Measurements from ENCODE around the gene CGRRF1.

CGRRF1 gene

DNA sequence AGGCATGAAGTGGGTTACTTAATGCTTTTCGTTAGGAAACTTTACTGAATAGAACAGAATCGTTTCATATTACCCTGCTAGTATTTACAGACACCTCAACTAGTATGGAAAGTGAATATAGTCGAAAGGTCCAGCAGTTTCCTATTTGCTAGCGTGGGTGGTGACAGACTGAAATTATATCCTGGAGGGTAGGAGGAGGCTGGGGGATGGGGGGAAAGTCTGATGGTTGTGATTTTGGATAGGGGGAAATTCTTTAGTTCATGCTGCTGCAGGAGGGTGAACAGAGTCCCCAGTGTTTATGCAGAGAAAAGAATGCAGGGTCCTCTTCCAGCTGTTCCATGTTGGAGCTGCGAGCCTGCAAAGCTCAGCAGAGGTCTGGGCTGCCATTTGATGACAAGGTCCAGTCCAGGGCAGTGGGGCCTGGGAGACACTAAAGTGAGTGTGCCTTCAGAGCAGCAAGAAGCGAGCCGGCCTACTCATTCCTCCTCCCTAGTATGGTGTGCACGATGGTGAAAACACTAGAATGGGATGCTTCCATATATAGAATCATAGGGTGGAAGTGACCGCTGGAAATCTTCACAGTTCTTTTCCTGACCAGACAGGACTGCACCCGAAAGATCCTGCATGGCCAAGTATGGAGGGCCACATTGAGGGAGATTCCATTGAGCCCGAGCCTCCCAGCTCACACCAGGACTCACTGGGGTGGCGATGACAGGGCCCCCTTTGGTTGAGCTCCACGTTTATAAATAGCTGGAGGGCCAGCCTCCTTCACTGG lies 59.3 kb downstream of the CGRRF1 start:
- TF ChIP-seq, protein P1, sequence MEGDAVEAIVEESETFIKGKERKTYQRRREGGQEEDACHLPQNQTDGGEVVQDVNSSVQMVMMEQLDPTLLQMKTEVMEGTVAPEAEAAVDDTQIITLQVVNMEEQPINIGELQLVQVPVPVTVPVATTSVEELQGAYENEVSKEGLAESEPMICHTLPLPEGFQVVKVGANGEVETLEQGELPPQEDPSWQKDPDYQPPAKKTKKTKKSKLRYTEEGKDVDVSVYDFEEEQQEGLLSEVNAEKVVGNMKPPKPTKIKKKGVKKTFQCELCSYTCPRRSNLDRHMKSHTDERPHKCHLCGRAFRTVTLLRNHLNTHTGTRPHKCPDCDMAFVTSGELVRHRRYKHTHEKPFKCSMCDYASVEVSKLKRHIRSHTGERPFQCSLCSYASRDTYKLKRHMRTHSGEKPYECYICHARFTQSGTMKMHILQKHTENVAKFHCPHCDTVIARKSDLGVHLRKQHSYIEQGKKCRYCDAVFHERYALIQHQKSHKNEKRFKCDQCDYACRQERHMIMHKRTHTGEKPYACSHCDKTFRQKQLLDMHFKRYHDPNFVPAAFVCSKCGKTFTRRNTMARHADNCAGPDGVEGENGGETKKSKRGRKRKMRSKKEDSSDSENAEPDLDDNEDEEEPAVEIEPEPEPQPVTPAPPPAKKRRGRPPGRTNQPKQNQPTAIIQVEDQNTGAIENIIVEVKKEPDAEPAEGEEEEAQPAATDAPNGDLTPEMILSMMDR (IDR thresholded peaks at IDR 0.05; ENCODE audit: low read length) = no peak
- no peak for TF ChIP-seq EZH2 (IDR thresholded peaks at IDR 0.05; ENCODE audit: borderline replicate concordance, low read length)
- Histone ChIP-seq H3K4me3 (ENCODE audit: low read depth, low read length, poor library complexity, severe bottlenecking) (no peak overlapping the region), H2AFZ (ENCODE audit: low read length) (no peak overlapping the region), H3K27ac (ENCODE audit: low read depth, low read length, poor library complexity, severe bottlenecking) (no peak overlapping the region), H4K20me1 (ENCODE audit: insufficient read depth, low read length) (no peaks in the 10 kb centered on the region), H3K79me2 (ENCODE audit: insufficient read depth, low read length) (no peaks in the 10 kb centered on the region), H3F3A (ENCODE audit: insufficient read depth, low read length) (no peaks in the 10 kb centered on the region), H3K9me3 (ENCODE audit: low read length) (peaks cover 18% of the 10 kb centered on the region), H3K9me2 (ENCODE audit: low read depth, low read length) (no peaks in the 10 kb centered on the region), H3K9ac (ENCODE audit: low read length) (no peak overlapping the region), H3K4me2 (ENCODE audit: low read length) (no peak overlapping the region), H3K4me1 (ENCODE audit: insufficient read depth, low read length, severe bottlenecking) (peaks cover 32% of the 10 kb centered on the region), H3K36me3 (ENCODE audit: insufficient read depth, low read length) (no peaks in the 10 kb centered on the region; the same call in 1 of the 2 replicates), H3K27me3 (ENCODE audit: insufficient read depth, low read length) (no peaks in the 10 kb centered on the region; the same call in 1 of the 2 replicates)

DNA sequence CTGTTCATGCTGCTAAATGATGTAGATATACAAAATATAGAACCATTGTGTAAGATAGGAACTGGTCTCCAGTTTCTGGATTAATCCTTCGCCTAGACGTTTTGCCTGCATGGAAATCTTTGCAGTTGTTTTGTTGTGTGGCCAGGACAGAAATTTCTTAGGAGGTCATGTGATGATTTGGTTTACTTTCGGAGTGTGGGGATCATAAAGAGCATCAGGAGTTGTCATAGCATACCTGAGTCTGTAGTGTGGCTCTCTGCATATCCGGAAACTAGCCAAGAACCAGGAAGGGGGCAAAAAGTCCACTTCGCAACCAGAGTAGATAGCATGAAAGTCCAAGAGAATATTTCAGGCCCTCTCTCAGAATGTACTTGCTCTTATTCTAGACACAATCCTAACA lies 60.3 kb downstream of the CGRRF1 start:
- Histone ChIP-seq H3K4me3 (ENCODE audit: low read depth, low read length, poor library complexity, severe bottlenecking) (no peak overlapping the region), H3K27me3 (ENCODE audit: insufficient read depth, low read length) (no peaks in the 10 kb centered on the region; the same call in 1 of the 2 replicates), H3F3A (ENCODE audit: insufficient read depth, low read length) (no peaks in the 10 kb centered on the region), H3K27ac (ENCODE audit: low read depth, low read length, poor library complexity, severe bottlenecking) (no peak overlapping the region), H3K9me3 (ENCODE audit: low read length) (peaks cover 18% of the 10 kb centered on the region), H3K79me2 (ENCODE audit: insufficient read depth, low read length) (no peaks in the 10 kb centered on the region), H4K20me1 (ENCODE audit: insufficient read depth, low read length) (no peaks in the 10 kb centered on the region), H3K36me3 (ENCODE audit: insufficient read depth, low read length) (no peaks in the 10 kb centered on the region; the same call in 1 of the 2 replicates), H3K4me2 (ENCODE audit: low read length) (no peak overlapping the region), H2AFZ (ENCODE audit: low read length) (no peak overlapping the region), H3K4me1 (ENCODE audit: insufficient read depth, low read length, severe bottlenecking) (peaks cover 27% of the 10 kb centered on the region), H3K9ac (ENCODE audit: low read length) (no peak overlapping the region), H3K9me2 (ENCODE audit: low read depth, low read length) (no peaks in the 10 kb centered on the region)
- TF ChIP-seq EZH2 (IDR thresholded peaks at IDR 0.05; ENCODE audit: borderline replicate concordance, low read length) = no peak
- TF ChIP-seq, protein P1 (IDR thresholded peaks at IDR 0.05; ENCODE audit: low read length) = no peak

DNA sequence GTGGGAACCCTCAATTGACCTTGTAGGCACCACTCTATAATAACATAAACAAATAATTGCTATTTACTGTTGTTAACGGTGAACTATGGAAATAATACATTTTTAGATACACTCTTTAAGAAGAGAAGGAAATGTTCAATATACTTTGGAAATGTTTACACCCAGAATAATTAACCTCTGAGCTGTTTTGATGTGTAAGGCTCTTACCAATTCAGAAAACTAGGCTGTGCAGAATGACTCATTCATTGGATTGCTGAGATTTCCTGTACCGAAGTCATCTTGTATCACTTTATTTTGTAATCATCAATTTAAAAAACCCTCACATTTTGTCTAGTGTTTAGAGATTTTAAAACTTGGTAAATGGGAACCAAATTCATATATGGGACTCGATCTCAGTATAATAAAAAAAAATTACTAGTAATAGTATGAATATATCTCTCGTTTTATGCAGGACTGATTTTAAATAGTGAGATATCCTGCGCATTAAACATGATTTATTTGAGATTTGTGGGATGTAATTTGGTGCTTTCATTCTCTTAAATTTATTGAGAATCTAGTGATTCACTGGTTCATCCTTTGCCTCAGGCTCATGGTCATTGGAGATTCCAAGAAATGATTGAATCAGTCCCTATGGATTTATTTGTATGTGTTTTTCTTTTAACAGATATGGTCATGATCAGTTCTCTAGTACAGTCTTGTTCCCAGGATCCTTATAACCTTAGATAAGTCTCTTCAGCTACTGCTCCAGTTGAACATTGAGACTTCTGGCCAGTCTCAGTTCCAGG lies 61.1 kb downstream of the CGRRF1 start:
- no peak overlapping the region for H3K4me3 ChIP-seq (ENCODE audit: low read depth, low read length, poor library complexity, severe bottlenecking)
- H3K4me2 ChIP-seq (ENCODE audit: low read length) = no peak overlapping the region

More for the DNA sequence above, 61.1 kb downstream of the CGRRF1 start:
- H2AFZ ChIP-seq (ENCODE audit: low read length) = no peak overlapping the region
- H3K27ac ChIP-seq (ENCODE audit: low read depth, low read length, poor library complexity, severe bottlenecking) = no peak overlapping the region
- no peak overlapping the region for H3K9ac ChIP-seq (ENCODE audit: low read length)
- peaks cover 18% of the 10 kb centered on the region for H3K9me3 ChIP-seq (ENCODE audit: low read length)
- no peaks in the 10 kb centered on the region for H3K9me2 ChIP-seq (ENCODE audit: low read depth, low read length)
- peaks cover 20% of the 10 kb centered on the region for H3K4me1 ChIP-seq (ENCODE audit: insufficient read depth, low read length, severe bottlenecking)
- H4K20me1 ChIP-seq (ENCODE audit: insufficient read depth, low read length) = no peaks in the 10 kb centered on the region
- H3K36me3 ChIP-seq (ENCODE audit: insufficient read depth, low read length) = no peaks in the 10 kb centered on the region; the same call in 1 of the 2 replicates
- no peak for TF ChIP-seq EZH2 (IDR thresholded peaks at IDR 0.05; ENCODE audit: borderline replicate concordance, low read length)
- TF ChIP-seq, protein P1 (IDR thresholded peaks at IDR 0.05; ENCODE audit: low read length) = no peak
- H3K27me3 ChIP-seq (ENCODE audit: insufficient read depth, low read length) = no peaks in the 10 kb centered on the region; the same call in 1 of the 2 replicates
- H3F3A ChIP-seq (ENCODE audit: insufficient read depth, low read length) = no peaks in the 10 kb centered on the region
- no peaks in the 10 kb centered on the region for H3K79me2 ChIP-seq (ENCODE audit: insufficient read depth, low read length)

Measured in OCI-LY1 (cell line).